Gastrocnemius medialis (tissue), 4 donors: ENCODE data around the gene TSEN15. TPM values are rescaled to one million over a fixed set of nuclear protein-coding genes. Genes with fewer than 3 reads are reported as not detected.

Experiments
- ATAC-seq, 2 donors: fragments of 150-250 bp; one replicate each; pipeline ENCODE4 v1.9.1; 2016
- DNase-seq, 2 donors: peaks; one replicate each; pipeline ENCODE4 v3.0.0-alpha.2; 2019
- H3K27ac ChIP-seq, 4 donors: fragments of 200-600 bp; sonication (generic); 1 replicate in 1 of 4; 2 replicates in 3 of 4; pipeline ENCODE4 v1.5.1; 2016 to 2018; ENCODE audit warnings: mild to moderate bottlenecking in 2 of 4, moderate library complexity in 1 of 4
- H3K27me3 ChIP-seq, 3 donors: fragments of 200-600 bp; sonication (generic) in 2 of 3; 1 replicate in 1 of 3; 2 replicates in 2 of 3; pipeline versions ENCODE4 v1.5.1 to v1.6.0; 2016 to 2019; ENCODE audit warnings: mild to moderate bottlenecking in 1 of 3, moderate library complexity in 1 of 3
- H3K36me3 ChIP-seq, 2 donors: fragments of 200-600 bp; sonication (generic) in 1 of 2; one replicate each; pipeline ENCODE4 v1.5.1; 2017 to 2018
- H3K4me1 ChIP-seq, 2 donors: fragments of 200-600 bp; sonication (generic) in 1 of 2; one replicate each; pipeline ENCODE4 v1.5.1; 2016 to 2017; ENCODE audit warnings: mild to moderate bottlenecking in 2 of 2
- H3K4me3 ChIP-seq, 4 donors: fragments of 200-600 bp; sonication (generic) in 3 of 4; 1 replicate in 1 of 4; 2 replicates in 3 of 4; pipeline ENCODE4 v1.5.1; 2016 to 2019; ENCODE audit warnings: mild to moderate bottlenecking in 2 of 4
- H3K9me3 ChIP-seq, 3 donors: fragments of 200-600 bp; sonication (generic) in 2 of 3; 1 replicate in 1 of 3; 2 replicates in 2 of 3; pipeline ENCODE4 v1.5.1; 2016 to 2019
- POLR2A ChIP-seq, 2 donors: fragments of 450-650 bp; IDR thresholded peaks; one replicate each; pipeline ENCODE4 v1.6.1; 2017; ENCODE audit warnings: antibody characterized with exemption in 2 of 2, mild to moderate bottlenecking in 2 of 2, moderate library complexity in 2 of 2
- in situ Hi-C, 4 donors: fragments of 200-750 bp; cut with MboI; loops; one replicate each; pipeline versions ENCODE4 v1.15.0 to v1.8.0; 2017; ENCODE audit warnings: low sequenced_read_pairs in 4 of 4
- intact Hi-C: fragments of 100-400 bp; cut with DNase I; formaldehyde crosslinking; loops from one replicate; pipeline ENCODE4 v1.15.1; 2023; ENCODE audit warnings: low total_unique reads
- total RNA-seq, 4 donors: library from RNA; depleted of rRNA; stranded (reverse); fragments of >200 nt; gene quantifications; one replicate each; pipeline versions ENCODE4 v1.1.0 to v1.2.3, GENCODE V29; 2016
- TF ChIP-seq, protein P1 (sequence below), 5 experiments: fragments of 450-650 bp in 3 of 5; fragments of 200-600 bp in 2 of 5; sonication (generic) in 2 of 5; IDR thresholded peaks in 4 of 5; conservative IDR thresholded peaks in 1 of 5; 1 replicate in 4 of 5; 2 replicates in 1 of 5; pipeline ENCODE4 v1.5.1; 2016 to 2019; ENCODE audit warnings: antibody characterized with exemption in 5 of 5, mild to moderate bottlenecking in 3 of 5, moderate library complexity in 3 of 5

The TSEN15 gene
- total RNA-seq, 4 donors from 2014 or later, result 22.8 to 69.6 (median 38.6) TPM

DNA sequence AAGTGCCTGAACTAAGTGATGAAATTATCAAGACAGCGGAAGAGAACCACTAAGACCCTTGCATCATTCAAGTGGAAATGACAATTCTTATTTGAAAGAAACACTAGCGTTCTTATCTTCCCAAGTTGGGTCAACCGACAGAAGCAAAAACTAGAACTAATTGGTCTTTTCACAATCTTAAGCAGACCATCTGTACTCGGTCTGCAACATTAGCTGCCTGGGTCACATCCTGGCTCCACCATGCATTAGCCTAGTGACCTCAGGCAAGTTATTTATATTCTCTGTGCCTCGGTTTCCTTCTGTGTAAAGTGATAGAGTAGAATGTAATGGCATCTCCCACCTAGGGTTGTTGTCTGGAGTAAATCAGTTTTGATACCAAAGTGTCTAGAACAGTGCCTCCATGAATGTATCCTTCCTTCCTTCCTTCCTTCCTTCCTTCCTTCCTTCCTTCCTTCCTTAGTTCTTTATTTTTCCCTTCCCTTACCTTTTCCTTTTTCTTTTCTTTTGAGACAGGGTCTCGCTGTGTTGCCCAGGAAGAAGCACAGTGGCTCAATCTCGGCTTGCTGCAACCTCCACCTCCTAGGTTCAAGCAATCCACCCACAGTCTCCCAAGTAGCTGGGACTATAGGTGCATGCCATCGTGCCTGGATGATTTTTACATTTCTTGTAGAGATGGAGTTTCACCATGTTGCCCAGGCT, 20.0 kb upstream of the TSEN15 start:
- Histone ChIP-seq H3K27me3 (no peaks in the 10 kb centered on the region), H3K4me1 (peaks cover 25 to 32% of the 10 kb centered on the region in 2 donors), H3K4me3 (no peak overlapping the region), H3K27ac (no peak overlapping the region), H3K36me3 (no peaks in the 10 kb centered on the region), H3K9me3 (no peaks in the 10 kb centered on the region)
- DNase-seq (no peak), ATAC-seq (no peak)
- intact Hi-C loops (no loop called here), in situ Hi-C loops (loop anchor here in 1 of 4 donors (25.0 kb wide), 1 partner anchor 369 kb away; the partner anchor contains the start of gene APOBEC4)
- no peak for TF ChIP-seq POLR2A (IDR thresholded peaks at IDR 0.05)
- TF ChIP-seq, protein P1, sequence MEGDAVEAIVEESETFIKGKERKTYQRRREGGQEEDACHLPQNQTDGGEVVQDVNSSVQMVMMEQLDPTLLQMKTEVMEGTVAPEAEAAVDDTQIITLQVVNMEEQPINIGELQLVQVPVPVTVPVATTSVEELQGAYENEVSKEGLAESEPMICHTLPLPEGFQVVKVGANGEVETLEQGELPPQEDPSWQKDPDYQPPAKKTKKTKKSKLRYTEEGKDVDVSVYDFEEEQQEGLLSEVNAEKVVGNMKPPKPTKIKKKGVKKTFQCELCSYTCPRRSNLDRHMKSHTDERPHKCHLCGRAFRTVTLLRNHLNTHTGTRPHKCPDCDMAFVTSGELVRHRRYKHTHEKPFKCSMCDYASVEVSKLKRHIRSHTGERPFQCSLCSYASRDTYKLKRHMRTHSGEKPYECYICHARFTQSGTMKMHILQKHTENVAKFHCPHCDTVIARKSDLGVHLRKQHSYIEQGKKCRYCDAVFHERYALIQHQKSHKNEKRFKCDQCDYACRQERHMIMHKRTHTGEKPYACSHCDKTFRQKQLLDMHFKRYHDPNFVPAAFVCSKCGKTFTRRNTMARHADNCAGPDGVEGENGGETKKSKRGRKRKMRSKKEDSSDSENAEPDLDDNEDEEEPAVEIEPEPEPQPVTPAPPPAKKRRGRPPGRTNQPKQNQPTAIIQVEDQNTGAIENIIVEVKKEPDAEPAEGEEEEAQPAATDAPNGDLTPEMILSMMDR (IDR thresholded peaks at IDR 0.05 in 4 of 5, conservative IDR thresholded peaks at IDR 0.05 in 1 of 5), result no peak

DNA sequence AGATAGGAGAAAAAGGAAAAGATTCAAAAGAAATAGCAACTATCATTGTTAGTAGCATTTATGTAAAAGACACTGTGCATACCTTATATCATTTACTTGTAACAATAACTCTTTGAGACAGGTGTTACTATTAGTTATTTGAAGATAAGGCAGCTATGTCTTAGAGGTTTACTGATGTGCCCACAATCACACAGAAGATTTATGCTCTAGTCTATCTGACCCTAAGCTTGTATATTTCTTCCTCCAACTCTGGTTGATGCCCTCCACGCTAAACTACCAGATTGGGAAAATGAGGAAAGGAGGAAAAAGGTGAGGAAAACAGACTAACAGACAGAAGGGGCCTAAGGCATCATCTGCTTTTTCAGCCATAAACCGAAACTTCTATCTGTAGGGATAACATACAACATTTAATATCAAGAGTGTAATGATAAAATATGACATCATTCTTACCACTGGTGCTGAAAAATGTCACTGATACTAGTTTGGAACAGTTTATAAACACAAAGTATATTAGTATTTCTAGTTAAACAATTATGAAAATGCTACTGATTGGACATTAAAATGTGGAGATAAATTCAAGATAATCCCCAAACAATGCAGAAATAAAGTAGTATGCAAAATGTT, 19.1 kb upstream of the TSEN15 start:
- Histone ChIP-seq H3K9me3 (no peaks in the 10 kb centered on the region), H3K27ac (no peak overlapping the region), H3K36me3 (no peaks in the 10 kb centered on the region), H3K4me1 (peaks cover 25 to 32% of the 10 kb centered on the region in 2 donors), H3K27me3 (no peaks in the 10 kb centered on the region), H3K4me3 (no peak overlapping the region)
- in situ Hi-C loops (loop anchor here in 1 of 4 donors (25.0 kb wide), 1 partner anchor 370 kb away; the partner anchor contains the start of gene APOBEC4), intact Hi-C loops (no loop called here)
- ATAC-seq (no peak), DNase-seq (no peak)
- TF ChIP-seq, protein P1 (IDR thresholded peaks at IDR 0.05 in 4 of 5, conservative IDR thresholded peaks at IDR 0.05 in 1 of 5), result no peak
- no peak for TF ChIP-seq POLR2A (IDR thresholded peaks at IDR 0.05)

DNA sequence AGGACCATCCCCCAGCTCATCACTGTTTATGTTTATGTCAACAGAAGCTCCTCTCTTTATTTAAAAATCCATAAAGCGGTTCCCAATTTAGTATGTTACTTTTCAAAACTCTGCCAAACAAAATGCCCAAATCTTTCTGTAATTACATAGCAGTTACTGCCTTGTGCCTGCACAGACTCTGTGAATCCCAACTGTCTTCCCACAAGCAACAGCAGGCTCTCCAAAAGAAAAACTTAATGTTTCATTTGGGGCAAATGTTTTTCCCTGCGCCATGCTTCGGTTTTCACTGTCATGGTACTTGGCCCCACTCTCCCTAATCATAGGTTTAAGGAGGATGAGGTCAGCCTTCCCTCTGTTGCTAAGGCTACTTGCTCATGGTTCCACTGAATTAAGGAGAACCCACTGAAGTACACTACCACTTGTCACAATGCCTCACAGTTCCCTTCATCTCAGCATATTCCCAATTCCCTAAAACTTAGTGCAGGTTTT, 18.6 kb upstream of the TSEN15 start:
- Histone ChIP-seq H3K4me1 (peaks cover 25 to 28% of the 10 kb centered on the region in 2 donors), H3K27me3 (no peaks in the 10 kb centered on the region), H3K4me3 (no peak overlapping the region), H3K27ac (no peak overlapping the region), H3K9me3 (no peaks in the 10 kb centered on the region), H3K36me3 (no peaks in the 10 kb centered on the region)
- intact Hi-C loops (no loop called here), in situ Hi-C loops (loop anchor here in 1 of 4 donors (25.0 kb wide), 1 partner anchor 371 kb away; the partner anchor contains the start of gene APOBEC4)
- TF ChIP-seq POLR2A (IDR thresholded peaks at IDR 0.05), result no peak
- TF ChIP-seq, protein P1 (IDR thresholded peaks at IDR 0.05 in 4 of 5, conservative IDR thresholded peaks at IDR 0.05 in 1 of 5), result no peak
- ATAC-seq (no peak), DNase-seq (no peak)

DNA sequence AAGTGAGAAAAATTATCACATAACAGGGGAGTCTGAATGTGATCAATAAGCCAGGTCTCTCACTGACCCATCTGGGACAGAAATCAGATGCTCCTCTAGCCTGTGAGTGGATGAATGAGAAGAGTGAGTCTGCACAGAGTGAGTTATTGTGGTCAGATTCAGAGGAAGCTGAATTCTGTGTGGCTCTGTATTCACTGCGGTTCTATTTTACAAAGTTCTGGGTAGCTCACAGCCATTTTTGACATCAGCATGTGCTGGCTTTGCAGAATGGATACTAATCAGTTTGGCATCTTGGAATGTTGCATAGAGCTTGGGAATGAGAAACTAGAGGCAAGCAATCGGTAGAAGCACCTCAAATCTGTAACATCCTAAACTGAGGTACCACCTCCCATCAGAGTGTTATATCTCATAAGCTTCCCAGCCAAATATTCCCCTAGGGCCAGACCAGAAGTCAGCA, 17.8 kb upstream of the TSEN15 start:
- in situ Hi-C loops (loop anchor here in 1 of 4 donors (25.0 kb wide), 1 partner anchor 371 kb away; the partner anchor contains the start of gene APOBEC4), intact Hi-C loops (no loop called here)
- ATAC-seq (no peak), DNase-seq (no peak)
- TF ChIP-seq, protein P1 (IDR thresholded peaks at IDR 0.05 in 4 of 5, conservative IDR thresholded peaks at IDR 0.05 in 1 of 5), result no peak
- TF ChIP-seq POLR2A (IDR thresholded peaks at IDR 0.05), result no peak
- H3K4me1 ChIP-seq, result peaks cover 23% of the 10 kb centered on the region in 2 donors
- no peak overlapping the region for H3K4me3 ChIP-seq
- no peak overlapping the region for H3K27ac ChIP-seq
- no peaks in the 10 kb centered on the region for H3K9me3 ChIP-seq
- H3K36me3 ChIP-seq, result no peaks in the 10 kb centered on the region
- H3K27me3 ChIP-seq, result no peaks in the 10 kb centered on the region
